GM12878 (cell line): ENCODE measurements around the gene NGFR.

Source experiments
- BRCA1 ChIP-seq: IDR thresholded peaks from 2 replicates; pipeline ENCODE4 v1.6.1; 2011; ENCODE audit warnings: low read depth, low read length, improper control_type of control experiment
- CEBPB ChIP-seq, 2 experiments: fragments of 150-350 bp in 1 of 2; IDR thresholded peaks; 2 replicates each; pipeline ENCODE4 v1.6.1; 2012 to 2014; ENCODE audit warnings: low read depth in 2 of 2, low read length in 2 of 2, borderline replicate concordance in 1 of 2, inconsistent platforms in 1 of 2
- EED ChIP-seq: sonication (generic); IDR thresholded peaks from 2 replicates; pipeline ENCODE4 v1.6.1; 2016; ENCODE audit warnings: antibody characterized with exemption, low read depth
- FOXK2 ChIP-seq: fragments of 450-650 bp; IDR thresholded peaks from 2 replicates; pipeline ENCODE4 v1.6.1; 2017; ENCODE audit warnings: mild to moderate bottlenecking, moderate library complexity
- RAD21 ChIP-seq: IDR thresholded peaks from 2 replicates; pipeline ENCODE4 v1.6.1; 2011; ENCODE audit warnings: mild to moderate bottlenecking, low read depth, low read length, moderate library complexity; ENCODE audit not compliant: insufficient read depth
- SP1 ChIP-seq: IDR thresholded peaks from one replicate; pipeline ENCODE4 v1.6.1; 2011; ENCODE audit warnings: low read depth, low read length
- SUZ12 ChIP-seq: fragments of 200-600 bp; sonication (generic); IDR thresholded peaks from one replicate; pipeline ENCODE4 v1.6.1; 2018; ENCODE audit warnings: antibody characterized with exemption, mild to moderate bottlenecking; ENCODE audit not compliant: unreplicated experiment
- TF ChIP-seq, protein P1 (sequence below), 3 experiments: IDR thresholded peaks in 2 of 3; conservative IDR thresholded peaks in 1 of 3; 2 replicates each; pipeline ENCODE4 v1.5.1; 2011; ENCODE audit warnings: low read depth in 3 of 3, low read length in 3 of 3, mild to moderate bottlenecking in 3 of 3, control low read depth in 2 of 3, moderate library complexity in 2 of 3, inconsistent platforms in 1 of 3, mixed read lengths in 1 of 3; ENCODE audit not compliant: control insufficient read depth in 2 of 3, insufficient read depth in 1 of 3; ENCODE audit errors: extremely low read depth in 1 of 3
- TF ChIP-seq, protein P2 (sequence below): fragments of 450-650 bp; IDR thresholded peaks from 2 replicates; pipeline ENCODE4 v1.6.1; 2017; ENCODE audit warnings: mild to moderate bottlenecking, moderate library complexity

DNA sequence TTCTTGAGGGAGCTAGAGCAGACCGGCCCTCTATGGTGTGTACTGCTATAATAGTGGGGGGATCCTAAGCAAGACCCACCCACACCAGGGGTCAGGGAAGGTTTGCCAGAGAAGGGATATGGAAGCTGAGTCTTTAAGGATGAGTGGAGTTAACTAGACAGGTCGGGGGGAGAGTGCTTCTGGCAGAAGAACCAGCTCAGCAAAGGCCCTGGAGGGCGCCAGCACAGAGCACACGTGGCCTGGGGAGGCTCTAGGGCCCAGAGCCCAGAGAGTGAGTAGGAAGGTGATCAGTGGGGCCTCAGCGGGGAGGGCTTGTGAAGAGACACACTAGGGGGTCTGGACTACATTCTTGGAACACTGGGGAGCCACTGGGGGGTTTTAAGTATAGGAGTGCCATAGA, 21.1 kb downstream of the NGFR start:
- TF ChIP-seq, protein P1, sequence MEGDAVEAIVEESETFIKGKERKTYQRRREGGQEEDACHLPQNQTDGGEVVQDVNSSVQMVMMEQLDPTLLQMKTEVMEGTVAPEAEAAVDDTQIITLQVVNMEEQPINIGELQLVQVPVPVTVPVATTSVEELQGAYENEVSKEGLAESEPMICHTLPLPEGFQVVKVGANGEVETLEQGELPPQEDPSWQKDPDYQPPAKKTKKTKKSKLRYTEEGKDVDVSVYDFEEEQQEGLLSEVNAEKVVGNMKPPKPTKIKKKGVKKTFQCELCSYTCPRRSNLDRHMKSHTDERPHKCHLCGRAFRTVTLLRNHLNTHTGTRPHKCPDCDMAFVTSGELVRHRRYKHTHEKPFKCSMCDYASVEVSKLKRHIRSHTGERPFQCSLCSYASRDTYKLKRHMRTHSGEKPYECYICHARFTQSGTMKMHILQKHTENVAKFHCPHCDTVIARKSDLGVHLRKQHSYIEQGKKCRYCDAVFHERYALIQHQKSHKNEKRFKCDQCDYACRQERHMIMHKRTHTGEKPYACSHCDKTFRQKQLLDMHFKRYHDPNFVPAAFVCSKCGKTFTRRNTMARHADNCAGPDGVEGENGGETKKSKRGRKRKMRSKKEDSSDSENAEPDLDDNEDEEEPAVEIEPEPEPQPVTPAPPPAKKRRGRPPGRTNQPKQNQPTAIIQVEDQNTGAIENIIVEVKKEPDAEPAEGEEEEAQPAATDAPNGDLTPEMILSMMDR (IDR thresholded peaks at IDR 0.05 in 2 of 3, conservative IDR thresholded peaks at IDR 0.05 in 1 of 3; ENCODE audit: control insufficient read depth in 2 of 3, extremely low read depth in 1 of 3, insufficient read depth in 1 of 3, low read depth in 3 of 3, low read length in 3 of 3): no peak
- TF ChIP-seq SP1: no peak
- TF ChIP-seq, protein P2, sequence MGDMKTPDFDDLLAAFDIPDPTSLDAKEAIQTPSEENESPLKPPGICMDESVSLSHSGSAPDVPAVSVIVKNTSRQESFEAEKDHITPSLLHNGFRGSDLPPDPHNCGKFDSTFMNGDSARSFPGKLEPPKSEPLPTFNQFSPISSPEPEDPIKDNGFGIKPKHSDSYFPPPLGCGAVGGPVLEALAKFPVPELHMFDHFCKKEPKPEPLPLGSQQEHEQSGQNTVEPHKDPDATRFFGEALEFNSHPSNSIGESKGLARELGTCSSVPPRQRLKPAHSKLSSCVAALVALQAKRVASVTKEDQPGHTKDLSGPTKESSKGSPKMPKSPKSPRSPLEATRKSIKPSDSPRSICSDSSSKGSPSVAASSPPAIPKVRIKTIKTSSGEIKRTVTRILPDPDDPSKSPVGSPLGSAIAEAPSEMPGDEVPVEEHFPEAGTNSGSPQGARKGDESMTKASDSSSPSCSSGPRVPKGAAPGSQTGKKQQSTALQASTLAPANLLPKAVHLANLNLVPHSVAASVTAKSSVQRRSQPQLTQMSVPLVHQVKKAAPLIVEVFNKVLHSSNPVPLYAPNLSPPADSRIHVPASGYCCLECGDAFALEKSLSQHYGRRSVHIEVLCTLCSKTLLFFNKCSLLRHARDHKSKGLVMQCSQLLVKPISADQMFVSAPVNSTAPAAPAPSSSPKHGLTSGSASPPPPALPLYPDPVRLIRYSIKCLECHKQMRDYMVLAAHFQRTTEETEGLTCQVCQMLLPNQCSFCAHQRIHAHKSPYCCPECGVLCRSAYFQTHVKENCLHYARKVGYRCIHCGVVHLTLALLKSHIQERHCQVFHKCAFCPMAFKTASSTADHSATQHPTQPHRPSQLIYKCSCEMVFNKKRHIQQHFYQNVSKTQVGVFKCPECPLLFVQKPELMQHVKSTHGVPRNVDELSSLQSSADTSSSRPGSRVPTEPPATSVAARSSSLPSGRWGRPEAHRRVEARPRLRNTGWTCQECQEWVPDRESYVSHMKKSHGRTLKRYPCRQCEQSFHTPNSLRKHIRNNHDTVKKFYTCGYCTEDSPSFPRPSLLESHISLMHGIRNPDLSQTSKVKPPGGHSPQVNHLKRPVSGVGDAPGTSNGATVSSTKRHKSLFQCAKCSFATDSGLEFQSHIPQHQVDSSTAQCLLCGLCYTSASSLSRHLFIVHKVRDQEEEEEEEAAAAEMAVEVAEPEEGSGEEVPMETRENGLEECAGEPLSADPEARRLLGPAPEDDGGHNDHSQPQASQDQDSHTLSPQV: no peak
- no peak for TF ChIP-seq FOXK2
- no peak for TF ChIP-seq BRCA1
- no peak for TF ChIP-seq RAD21
- no peak for TF ChIP-seq SUZ12
- no peak for TF ChIP-seq EED
- TF ChIP-seq CEBPB (IDR thresholded peaks at IDR 0.05; ENCODE audit: borderline replicate concordance in 1 of 2, low read depth in 2 of 2, low read length in 2 of 2): no peak
